ENCODE data around the gene PRR14.

The PRR14 gene

GRCh38 chr16:30658731-30659506 is 8.2 kb downstream of the PRR14 start (continued):
- TF ChIP-seq KLF17 (tag by site-specific recombination; IDR thresholded peaks at IDR 0.05) (0 out of 2 replicates have a peak, but pooled peaks have one; percentile 45), PRDM10 (tag by site-specific recombination; IDR thresholded peaks at IDR 0.05) (0 out of 2 replicates have a peak, but pooled peaks have one; percentile 59), ZNF596 (tag by site-specific recombination; IDR thresholded peaks at IDR 0.05) (0 out of 2 replicates have a peak, but pooled peaks have one; percentile 7), YY1 (tag by site-specific recombination; IDR thresholded peaks at IDR 0.05) (peak; percentile 66; the same call in 1 of the 2 replicates), ZNF335 (tag by site-specific recombination; conservative IDR thresholded peaks at IDR 0.05) (peak; percentile 99), GLIS2 (tag by site-specific recombination; IDR thresholded peaks at IDR 0.05) (peak; percentile 69), ZSCAN30 (tag by site-specific recombination; IDR thresholded peaks at IDR 0.05) (peak; percentile 86), ZNF394 (tag by site-specific recombination; IDR thresholded peaks at IDR 0.05; ENCODE audit: borderline replicate concordance) (peak; percentile 86; the same call in 1 of the 2 replicates), ZNF24 (tag by site-specific recombination; IDR thresholded peaks at IDR 0.05) (0 out of 2 replicates have a peak, but pooled peaks have one; percentile 17), ZNF391 (tag by site-specific recombination; IDR thresholded peaks at IDR 0.05; ENCODE audit: borderline replicate concordance, low read depth) (peak; percentile 65; the same call in 1 of the 2 replicates), ZFP69B (tag by site-specific recombination; IDR thresholded peaks at IDR 0.05) (peak; percentile 100), ZNF449 (tag by site-specific recombination; IDR thresholded peaks at IDR 0.05) (0 out of 2 replicates have a peak, but pooled peaks have one; percentile 11), FEZF1 (tag by site-specific recombination; IDR thresholded peaks at IDR 0.05) (0 out of 2 replicates have a peak, but pooled peaks have one; percentile 5), ZNF10 (tag by site-specific recombination; IDR thresholded peaks at IDR 0.05) (no peak), ZNF645 (tag by site-specific recombination; IDR thresholded peaks at IDR 0.05) (no peak), ZNF692 (tag by site-specific recombination; IDR thresholded peaks at IDR 0.05) (peak; percentile 100), ZNF266 (tag by site-specific recombination; IDR thresholded peaks at IDR 0.05; ENCODE audit: low read depth) (no peak), ZNF623 (tag by site-specific recombination; IDR thresholded peaks at IDR 0.05) (peak; percentile 19; the same call in 1 of the 2 replicates), KLF10 (tag by site-specific recombination; IDR thresholded peaks at IDR 0.05) (peak; percentile 55; the same call in 1 of the 2 replicates), ZNF837 (tag by site-specific recombination; IDR thresholded peaks at IDR 0.05) (no peak), PATZ1 (tag by site-specific recombination; IDR thresholded peaks at IDR 0.05) (peak; percentile 52), ZBTB20 (tag by site-specific recombination; IDR thresholded peaks at IDR 0.05) (peak; percentile 33; the same call in 1 of the 2 replicates), ZBTB44 (tag by site-specific recombination; IDR thresholded peaks at IDR 0.05) (0 out of 2 replicates have a peak, but pooled peaks have one; percentile 26), ZNF654 (tag by site-specific recombination; IDR thresholded peaks at IDR 0.05; ENCODE audit: low read depth) (no peak)
